ENCODE results near the gene RHEB. TPM values are rescaled to one million over a fixed set of nuclear protein-coding genes. Genes with fewer than 3 reads are reported as not detected.

Gene RHEB
- polyA plus RNA-seq, 3 donors from 2014 or later = 61.2 to 70.2 (median 61.8) TPM

- H3K4me3 Mint-ChIP-seq = no peak overlapping the region
- H3K27ac Mint-ChIP-seq = no peak overlapping the region
- peaks cover 0 to 10% (median 8%) of the 10 kb centered on the region in 6 donors for H3K9me3 Mint-ChIP-seq
- peaks cover 5 to 17% (median 5%) of the 10 kb centered on the region in 3 donors for H3K27me3 Mint-ChIP-seq (ENCODE audit: low read depth in 3 of 3)
- H3K4me1 Mint-ChIP-seq = no peaks in the 10 kb centered on the region
- DNase-seq = no peak
- peaks cover 0 to 4% (median 3%) of the 10 kb centered on the region in 3 donors for H3K36me3 Mint-ChIP-seq
Measured at GRCh38 chr7:151423226-151423625, 96.5 kb downstream of the RHEB start.

- Mint-ChIP-seq H3K4me1 (no peaks in the 10 kb centered on the region), H3K27me3 (ENCODE audit: low read depth in 3 of 3) (peaks cover 2 to 16% (median 9%) of the 10 kb centered on the region in 3 donors), H3K9me3 (peaks cover 0 to 14% (median 10%) of the 10 kb centered on the region in 6 donors), H3K36me3 (peaks cover 0 to 4% (median 3%) of the 10 kb centered on the region in 3 donors), H3K27ac (no peak overlapping the region), H3K4me3 (no peak overlapping the region)
- DNase-seq = no peak
Measured at GRCh38 chr7:151422212-151422611, 97.5 kb downstream of the RHEB start.

- no peak overlapping the region for H3K27ac Mint-ChIP-seq
- H3K36me3 Mint-ChIP-seq = peaks cover 0 to 4% (median 3%) of the 10 kb centered on the region in 3 donors
- no peaks in the 10 kb centered on the region for H3K4me1 Mint-ChIP-seq
- H3K27me3 Mint-ChIP-seq (ENCODE audit: low read depth in 3 of 3) = peaks cover 0 to 16% (median 9%) of the 10 kb centered on the region in 3 donors
- H3K9me3 Mint-ChIP-seq = peaks cover 0 to 14% (median 10%) of the 10 kb centered on the region in 6 donors
- H3K4me3 Mint-ChIP-seq = no peak overlapping the region
- no peak for DNase-seq
Measured at GRCh38 chr7:151420144-151420543, 99.6 kb downstream of the RHEB start.

- no peak overlapping the region for H3K27ac Mint-ChIP-seq
- H3K4me1 Mint-ChIP-seq = no peaks in the 10 kb centered on the region
- peaks cover 0 to 14% (median 10%) of the 10 kb centered on the region in 6 donors for H3K9me3 Mint-ChIP-seq
- H3K4me3 Mint-ChIP-seq = no peak overlapping the region
- peaks cover 0 to 4% (median 3%) of the 10 kb centered on the region in 3 donors for H3K36me3 Mint-ChIP-seq
- peaks cover 3 to 20% (median 12%) of the 10 kb centered on the region in 3 donors for H3K27me3 Mint-ChIP-seq (ENCODE audit: low read depth in 3 of 3)
- DNase-seq = no peak
Measured at GRCh38 chr7:151416941-151417315, 102.8 kb downstream of the RHEB start.

GRCh38 chr7:151416112-151416940 lies 103.4 kb downstream of the RHEB start:
- peaks cover 8 to 23% (median 12%) of the 10 kb centered on the region in 3 donors for H3K27me3 Mint-ChIP-seq (ENCODE audit: low read depth in 3 of 3)
- H3K9me3 Mint-ChIP-seq = peaks cover 0 to 14% (median 10%) of the 10 kb centered on the region in 6 donors
- peaks cover 0 to 4% (median 3%) of the 10 kb centered on the region in 3 donors for H3K36me3 Mint-ChIP-seq
- H3K27ac Mint-ChIP-seq = no peak overlapping the region
- no peak for DNase-seq
- peaks cover 0 to 1% of the 10 kb centered on the region in 2 donors for H3K4me1 Mint-ChIP-seq
- no peak overlapping the region for H3K4me3 Mint-ChIP-seq

Other genes with a start within 250 kb of the RHEB start
- 10 to 100 TPM; 49.8 to 85.4 (median 77.4) TPM for gene NUB1, start 178.1 kb downstream of the RHEB start, polyA plus RNA-seq
- 1 to 10 TPM in 2 of 3 donors, under 1 TPM in 1; 0.75 to 2.2 (median 2.2) TPM for gene WDR86, start 109.9 kb downstream of the RHEB start, polyA plus RNA-seq
- not detected for gene CRYGN, start 79.8 kb downstream of the RHEB start, polyA plus RNA-seq